Caco-2 (cell line): Measurements from ENCODE around the gene ZCCHC7. TPM values are rescaled to one million over a fixed set of nuclear protein-coding genes. Genes with fewer than 3 reads are reported as not detected.

Experiments used
- BruUV-seq: library from RNA; stranded (reverse); fragments of 400-500 nt; replicated peaks from 2 replicates; lab custom pipeline; 2021; lab: Mats Ljungman, UMichigan
- CTCF ChIA-PET: fragments of 300-600 bp; sonication (Branson Sonifier 250); formaldehyde crosslinking; loops from one replicate; lab custom pipeline; 2022; ENCODE audit warnings: antibody characterized with exemption; lab: Charles Lee
- POLR2A ChIA-PET: fragments of 300-600 bp; sonication (Branson Sonifier 250); formaldehyde crosslinking; loops from one replicate; lab custom pipeline; 2022; ENCODE audit warnings: antibody characterized with exemption; lab: Charles Lee
- DNase-seq, 2 experiments: peaks; one replicate each; pipeline versions ENCODE4 v3.0.0 to v3.0.0-alpha.2; 2020 to 2022
- H3K27me3 ChIP-seq: replicated peaks from 2 replicates; pipeline ENCODE4 v1.6.0; 2011; ENCODE audit warnings: low read length; ENCODE audit not compliant: control insufficient read depth, insufficient read depth
- H3K36me3 ChIP-seq: 2 replicates; pipeline ENCODE4 v1.5.1; 2011; ENCODE audit warnings: low read length; ENCODE audit not compliant: control insufficient read depth, insufficient read depth
- H3K4me1 ChIP-seq: fragments of 250-450 bp; sonication (Bioruptor Pico); 2 replicates; pipeline ENCODE4 v1.5.1; 2020; ENCODE audit warnings: mild to moderate bottlenecking
- H3K4me3 ChIP-seq: 2 replicates; pipeline ENCODE4 v1.5.1; 2011; ENCODE audit warnings: low read depth, mild to moderate bottlenecking, control low read depth, low read length
- H3K9me3 ChIP-seq: fragments of 250-450 bp; sonication (Bioruptor Pico); 2 replicates; pipeline ENCODE4 v1.5.1; 2020; ENCODE audit warnings: mild to moderate bottlenecking, moderate library complexity
- H3K27ac Mint-ChIP-seq: one replicate; pipeline ENCODE4 v1.8.0; 2022; ENCODE audit warnings: mixed read lengths; ENCODE audit not compliant: unreplicated experiment
- H3K27me3 Mint-ChIP-seq: one replicate; pipeline ENCODE4 v1.8.0; 2022; ENCODE audit warnings: mixed read lengths; ENCODE audit not compliant: insufficient read depth, unreplicated experiment
- H3K36me3 Mint-ChIP-seq: one replicate; pipeline ENCODE4 v1.8.0; 2022; ENCODE audit warnings: mild to moderate bottlenecking, mixed read lengths; ENCODE audit not compliant: insufficient read depth, unreplicated experiment
- H3K4me1 Mint-ChIP-seq: one replicate; pipeline ENCODE4 v1.8.0; 2022; ENCODE audit warnings: low read depth, mixed read lengths; ENCODE audit not compliant: unreplicated experiment
- H3K4me3 Mint-ChIP-seq: one replicate; pipeline ENCODE4 v1.8.0; 2022; ENCODE audit warnings: mild to moderate bottlenecking, moderate library complexity, mixed read lengths; ENCODE audit not compliant: unreplicated experiment
- H3K9me3 Mint-ChIP-seq: one replicate; pipeline ENCODE4 v1.8.0; 2022; ENCODE audit warnings: mixed read lengths; ENCODE audit not compliant: unreplicated experiment
- intact Hi-C: fragments of 100-400 bp; cut with micrococcal nuclease; formaldehyde crosslinking; loops from one replicate; pipeline ENCODE4 v1.10.0; 2022; ENCODE audit not compliant: unreplicated experiment
- total RNA-seq: library from RNA; stranded (reverse); gene quantifications from 2 replicates; pipeline ENCODE4 v1.2.3, GENCODE V29; 2022
- TF ChIP-seq, protein P1 (sequence below), 2 experiments: fragments of 200-600 bp in 1 of 2; IDR thresholded peaks; 1 replicate in 1 of 2; 2 replicates in 1 of 2; pipeline versions ENCODE4 v1.5.1 to v1.8.0; 2011 to 2022; ENCODE audit warnings: antibody characterized with exemption in 1 of 2, control low read depth in 1 of 2, inconsistent platforms in 1 of 2, low read depth in 1 of 2, low read length in 1 of 2, mild to moderate bottlenecking in 1 of 2, moderate library complexity in 1 of 2; ENCODE audit not compliant: insufficient read depth in 1 of 2, severe bottlenecking in 1 of 2, unreplicated experiment in 1 of 2

The ZCCHC7 gene
- total RNA-seq, 1 experiment from 2014 or later = 22.0 TPM

DNA sequence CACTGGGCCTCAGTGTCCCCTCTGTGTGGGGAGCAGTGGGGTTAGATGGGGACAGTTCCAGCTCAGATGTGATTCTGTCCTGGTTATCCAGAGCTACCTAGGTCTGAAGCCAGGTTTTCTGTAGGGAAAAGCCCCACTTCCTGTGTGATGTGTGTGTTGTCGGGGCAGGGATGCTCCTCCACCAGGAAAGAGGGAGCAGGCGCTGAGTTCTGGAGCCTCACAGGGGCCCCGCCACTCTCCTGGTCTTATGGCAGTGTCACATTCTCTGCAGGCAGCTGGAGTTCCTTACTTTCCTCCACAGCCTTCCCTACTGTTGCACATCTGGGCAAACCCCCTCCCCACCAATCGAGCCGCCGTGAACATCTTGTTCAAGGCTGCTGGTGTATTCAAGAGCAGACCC lies 263.0 kb downstream of the ZCCHC7 start:
- Mint-ChIP-seq H3K4me1 (no peaks in the 10 kb centered on the region), H3K36me3 (peaks cover 4% of the 10 kb centered on the region), H3K4me3 (no peak overlapping the region), H3K9me3 (no peaks in the 10 kb centered on the region), H3K27ac (no peak overlapping the region), H3K27me3 (no peaks in the 10 kb centered on the region)
- intact Hi-C loops = no loop called here
- ChIA-PET POLR2A (no interaction called here), CTCF (no interaction called here)
- no peaks in the 10 kb centered on the region for H3K27me3 ChIP-seq
- no peaks in the 10 kb centered on the region for H3K9me3 ChIP-seq
- H3K4me1 ChIP-seq = no peaks in the 10 kb centered on the region
- DNase-seq = no peak
- TF ChIP-seq, protein P1, sequence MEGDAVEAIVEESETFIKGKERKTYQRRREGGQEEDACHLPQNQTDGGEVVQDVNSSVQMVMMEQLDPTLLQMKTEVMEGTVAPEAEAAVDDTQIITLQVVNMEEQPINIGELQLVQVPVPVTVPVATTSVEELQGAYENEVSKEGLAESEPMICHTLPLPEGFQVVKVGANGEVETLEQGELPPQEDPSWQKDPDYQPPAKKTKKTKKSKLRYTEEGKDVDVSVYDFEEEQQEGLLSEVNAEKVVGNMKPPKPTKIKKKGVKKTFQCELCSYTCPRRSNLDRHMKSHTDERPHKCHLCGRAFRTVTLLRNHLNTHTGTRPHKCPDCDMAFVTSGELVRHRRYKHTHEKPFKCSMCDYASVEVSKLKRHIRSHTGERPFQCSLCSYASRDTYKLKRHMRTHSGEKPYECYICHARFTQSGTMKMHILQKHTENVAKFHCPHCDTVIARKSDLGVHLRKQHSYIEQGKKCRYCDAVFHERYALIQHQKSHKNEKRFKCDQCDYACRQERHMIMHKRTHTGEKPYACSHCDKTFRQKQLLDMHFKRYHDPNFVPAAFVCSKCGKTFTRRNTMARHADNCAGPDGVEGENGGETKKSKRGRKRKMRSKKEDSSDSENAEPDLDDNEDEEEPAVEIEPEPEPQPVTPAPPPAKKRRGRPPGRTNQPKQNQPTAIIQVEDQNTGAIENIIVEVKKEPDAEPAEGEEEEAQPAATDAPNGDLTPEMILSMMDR (IDR thresholded peaks at IDR 0.05; ENCODE audit: insufficient read depth in 1 of 2, low read depth in 1 of 2, low read length in 1 of 2, severe bottlenecking in 1 of 2, unreplicated experiment in 1 of 2) = no peak
- BruUV-seq = no TSS peak
- no peaks in the 10 kb centered on the region for H3K36me3 ChIP-seq
- no peak overlapping the region for H3K4me3 ChIP-seq

DNA sequence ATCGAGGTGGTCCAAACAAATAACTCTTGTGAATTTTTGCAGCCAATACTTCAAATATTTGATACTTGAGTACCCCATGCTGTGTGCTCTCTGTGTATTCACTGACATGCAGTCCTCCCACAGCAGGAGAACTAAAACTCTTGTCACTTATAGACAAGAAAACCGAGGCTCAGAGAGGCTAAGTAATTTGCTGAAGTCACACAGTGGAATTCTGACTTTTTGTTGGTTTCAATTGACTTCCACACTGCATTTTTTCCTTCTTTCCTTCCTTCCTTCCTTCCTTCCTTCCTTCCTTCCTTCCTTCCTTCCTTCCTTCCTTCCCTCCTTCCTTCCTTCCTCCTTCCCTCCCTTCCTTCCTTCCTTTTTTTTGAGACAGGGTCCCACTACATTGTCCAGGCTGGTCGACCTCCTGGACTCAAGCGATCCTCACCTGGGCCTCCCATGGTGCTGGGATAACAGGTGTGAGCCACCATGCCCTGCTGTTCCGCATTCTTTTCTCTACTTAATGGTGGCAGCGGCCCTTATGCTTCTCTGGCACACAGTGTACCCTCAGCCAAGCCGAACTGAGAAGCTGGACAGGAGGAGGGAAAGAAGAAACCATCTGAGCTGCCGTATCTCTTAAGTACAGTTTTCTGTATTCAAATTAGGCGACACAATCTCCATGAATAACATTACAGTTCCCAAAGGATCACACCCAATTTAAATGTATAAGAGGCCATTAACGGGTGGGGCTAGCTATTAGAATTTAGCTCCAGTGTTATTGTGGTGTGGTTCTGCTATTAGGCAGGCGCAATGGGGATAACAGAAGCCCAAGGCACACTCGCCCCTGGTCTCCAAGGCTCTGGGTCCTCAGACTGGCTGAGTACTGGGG lies 263.7 kb downstream of the ZCCHC7 start:
- ChIA-PET CTCF (interaction anchor here (0.6 kb wide), 1 partner anchor 49 kb away, joined by 3 read pairs; no protein-coding TSS in a partner anchor), POLR2A (no interaction called here)
- no peaks in the 10 kb centered on the region for H3K4me1 Mint-ChIP-seq
- H3K9me3 Mint-ChIP-seq = no peaks in the 10 kb centered on the region
- Histone ChIP-seq H3K4me3 (no peak overlapping the region), H3K4me1 (no peaks in the 10 kb centered on the region), H3K9me3 (no peaks in the 10 kb centered on the region), H3K36me3 (no peaks in the 10 kb centered on the region), H3K27me3 (no peaks in the 10 kb centered on the region)
- TF ChIP-seq, protein P1 (IDR thresholded peaks at IDR 0.05; ENCODE audit: insufficient read depth in 1 of 2, low read depth in 1 of 2, low read length in 1 of 2, severe bottlenecking in 1 of 2, unreplicated experiment in 1 of 2) = no peak
- no peak overlapping the region for H3K27ac Mint-ChIP-seq
- no peak for DNase-seq
- no peak overlapping the region for H3K4me3 Mint-ChIP-seq
- H3K36me3 Mint-ChIP-seq = peaks cover 4% of the 10 kb centered on the region
- intact Hi-C loops = no loop called here
- no peaks in the 10 kb centered on the region for H3K27me3 Mint-ChIP-seq
- no TSS peak for BruUV-seq

DNA sequence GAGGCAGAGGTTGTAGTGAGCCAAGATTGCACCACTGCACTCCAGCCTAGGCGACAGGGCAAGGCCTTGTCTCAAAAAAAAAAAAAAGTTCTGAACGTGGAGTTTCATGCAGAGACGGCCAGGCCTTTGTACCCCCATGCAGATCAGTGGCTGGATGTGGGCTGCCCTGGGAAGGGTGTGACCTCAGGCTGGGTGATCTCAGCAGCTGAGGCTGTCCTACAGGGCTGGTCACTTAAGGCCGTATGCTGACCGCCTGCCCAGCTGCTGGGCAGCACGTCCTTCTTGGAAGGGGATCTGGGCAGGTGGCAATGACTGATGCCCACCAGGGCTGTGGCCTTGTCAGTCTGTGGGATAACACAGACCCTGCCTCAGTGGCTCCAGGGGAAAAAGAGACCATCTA lies 264.9 kb downstream of the ZCCHC7 start:
- intact Hi-C loops = no loop called here
- Histone ChIP-seq H3K36me3 (no peaks in the 10 kb centered on the region), H3K27me3 (no peaks in the 10 kb centered on the region), H3K4me1 (no peaks in the 10 kb centered on the region), H3K4me3 (no peak overlapping the region), H3K9me3 (no peaks in the 10 kb centered on the region)
- H3K27me3 Mint-ChIP-seq = no peaks in the 10 kb centered on the region
- H3K9me3 Mint-ChIP-seq = no peaks in the 10 kb centered on the region
- H3K4me3 Mint-ChIP-seq = no peak overlapping the region
- H3K4me1 Mint-ChIP-seq = no peaks in the 10 kb centered on the region
- peaks cover 4% of the 10 kb centered on the region for H3K36me3 Mint-ChIP-seq
- ChIA-PET POLR2A (no interaction called here), CTCF (no interaction called here)
- BruUV-seq = no TSS peak
- DNase-seq = no peak
- TF ChIP-seq, protein P1 (IDR thresholded peaks at IDR 0.05; ENCODE audit: insufficient read depth in 1 of 2, low read depth in 1 of 2, low read length in 1 of 2, severe bottlenecking in 1 of 2, unreplicated experiment in 1 of 2) = no peak
- no peak overlapping the region for H3K27ac Mint-ChIP-seq
